Measurements from ENCODE around the gene PRR16. TPM values are rescaled to one million over a fixed set of nuclear protein-coding genes. Genes with fewer than 3 reads are reported as not detected.

Gene PRR16
- total RNA-seq, 1 experiment from 2014 or later: not detected

- TF ChIP-seq TCF7L2 (IDR thresholded peaks at IDR 0.05; ENCODE audit: low read depth, low read length): no peak
- TF ChIP-seq REST (IDR thresholded peaks at IDR 0.05; ENCODE audit: insufficient read depth in 1 of 2, low read depth in 2 of 2, low read length in 1 of 2): no peak
- TF ChIP-seq CTCF (IDR thresholded peaks at IDR 0.05): no peak
- TF ChIP-seq SIN3A (IDR thresholded peaks at IDR 0.05; ENCODE audit: borderline replicate concordance, insufficient read depth, low read depth, low read length): no peak
- TF ChIP-seq POLR2AphosphoS5 (IDR thresholded peaks at IDR 0.05; ENCODE audit: low read depth, low read length): no peak
- in situ Hi-C loops (cut with HindIII; ENCODE audit: low pct_unique_long_range_greater_than_20kb, low sequenced_read_pairs): no loop called here
- H3K27ac ChIP-seq (ENCODE audit: low read length): no peak overlapping the region
Observed at GRCh38 chr5:120510994-120511686, 47.0 kb downstream of the PRR16 start.

GRCh38 chr5:120512068-120512467, 48.0 kb downstream of the PRR16 start:
- TF ChIP-seq TCF7L2 (IDR thresholded peaks at IDR 0.05; ENCODE audit: low read depth, low read length): no peak
- TF ChIP-seq SIN3A (IDR thresholded peaks at IDR 0.05; ENCODE audit: borderline replicate concordance, insufficient read depth, low read depth, low read length): no peak
- no peak for TF ChIP-seq REST (IDR thresholded peaks at IDR 0.05; ENCODE audit: insufficient read depth in 1 of 2, low read depth in 2 of 2, low read length in 1 of 2)
- TF ChIP-seq POLR2AphosphoS5 (IDR thresholded peaks at IDR 0.05; ENCODE audit: low read depth, low read length): no peak
- Histone ChIP-seq H3K27ac (ENCODE audit: low read length) (no peak overlapping the region), H3K9me3 (ENCODE audit: control insufficient read depth, insufficient read depth, low read depth, low read length) (no peaks in the 10 kb centered on the region), H3K27me3 (ENCODE audit: control insufficient read depth, insufficient read depth, low read length) (no peaks in the 10 kb centered on the region), H3K36me3 (ENCODE audit: control insufficient read depth, insufficient read depth, low read length) (no peaks in the 10 kb centered on the region), H3K4me3 (ENCODE audit: low read depth in 2 of 2, low read length in 2 of 2) (no peak overlapping the region), H3K4me1 (ENCODE audit: control insufficient read depth, insufficient read depth, low read length) (no peaks in the 10 kb centered on the region)
- BruUV-seq (replicated peaks): no TSS peak
- ATAC-seq (no peak), DNase-seq (ENCODE audit: low read depth, low spot score) (no peak)
- in situ Hi-C loops (cut with HindIII; ENCODE audit: low pct_unique_long_range_greater_than_20kb, low sequenced_read_pairs): no loop called here
- ChIA-PET POLR2A (no interaction called here), CTCF (no interaction called here)
- intact Hi-C loops (cut with micrococcal nuclease; ENCODE audit: unreplicated experiment): no loop called here

More at GRCh38 chr5:120510994-120511686, 47.0 kb downstream of the PRR16 start:
- H3K4me1 ChIP-seq (ENCODE audit: control insufficient read depth, insufficient read depth, low read length): no peaks in the 10 kb centered on the region
- ChIA-PET POLR2A (no interaction called here), CTCF (no interaction called here)
- no peaks in the 10 kb centered on the region for H3K36me3 ChIP-seq (ENCODE audit: control insufficient read depth, insufficient read depth, low read length)
- intact Hi-C loops (cut with micrococcal nuclease; ENCODE audit: unreplicated experiment): no loop called here
- ATAC-seq: no peak
- DNase-seq (ENCODE audit: low read depth, low spot score): no peak
- H3K9me3 ChIP-seq (ENCODE audit: control insufficient read depth, insufficient read depth, low read depth, low read length): no peaks in the 10 kb centered on the region
- BruUV-seq (replicated peaks): no TSS peak
- no peak overlapping the region for H3K4me3 ChIP-seq (ENCODE audit: low read depth in 2 of 2, low read length in 2 of 2)
- H3K27me3 ChIP-seq (ENCODE audit: control insufficient read depth, insufficient read depth, low read length): no peaks in the 10 kb centered on the region

Data from Panc1 (cell line).